SH-SY5Y (cell line): ENCODE measurements around the gene BACE2.

Experiments used
- GATA2 ChIP-seq: IDR thresholded peaks from 2 replicates; pipeline ENCODE4 v1.6.1; 2011; ENCODE audit warnings: mild to moderate bottlenecking, low read depth, low read length
- GATA3 ChIP-seq: IDR thresholded peaks from 2 replicates; pipeline ENCODE4 v1.6.1; 2011; ENCODE audit warnings: low read depth, mild to moderate bottlenecking, low read length, moderate library complexity

DNA sequence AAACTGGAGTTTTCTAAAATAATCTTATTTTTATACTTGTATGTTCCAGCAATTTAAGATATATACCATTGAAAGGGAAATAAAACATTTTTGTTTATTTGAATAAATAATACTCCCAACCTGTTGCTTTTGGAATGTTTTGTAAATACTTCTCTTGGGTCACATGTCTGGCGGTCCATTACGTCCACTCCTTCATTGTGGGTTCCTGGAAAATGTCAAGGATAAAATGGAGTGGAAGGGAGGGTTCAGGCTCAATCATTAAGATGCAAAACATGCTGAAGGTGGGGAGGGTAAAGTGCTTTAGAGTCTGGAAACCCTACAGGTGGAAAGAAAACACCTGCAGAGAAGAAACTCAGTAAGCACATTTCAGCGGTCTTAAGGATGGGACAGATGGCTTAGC is 114.5 kb downstream of the BACE2 start:
- TF ChIP-seq GATA3, result no peak
- TF ChIP-seq GATA2, result no peak
